Stimulated activated CD4-positive, alpha-beta T cell treated with anti-CD3 and anti-CD28 coated beads, Interleukin-4, amount 100 ng/mL, for 48 hours (primary cell): ENCODE results near the gene TBC1D21.
A peak's percentile ranks its signal among the peaks of the same experiment; 100 is the strongest.

Source experiments
- DNase-seq, 2 donors: peaks; one replicate each; pipeline ENCODE4 v3.0.0-alpha.2; 2020; ENCODE audit warnings: low read depth in 2 of 2

Gene TBC1D21

DNA sequence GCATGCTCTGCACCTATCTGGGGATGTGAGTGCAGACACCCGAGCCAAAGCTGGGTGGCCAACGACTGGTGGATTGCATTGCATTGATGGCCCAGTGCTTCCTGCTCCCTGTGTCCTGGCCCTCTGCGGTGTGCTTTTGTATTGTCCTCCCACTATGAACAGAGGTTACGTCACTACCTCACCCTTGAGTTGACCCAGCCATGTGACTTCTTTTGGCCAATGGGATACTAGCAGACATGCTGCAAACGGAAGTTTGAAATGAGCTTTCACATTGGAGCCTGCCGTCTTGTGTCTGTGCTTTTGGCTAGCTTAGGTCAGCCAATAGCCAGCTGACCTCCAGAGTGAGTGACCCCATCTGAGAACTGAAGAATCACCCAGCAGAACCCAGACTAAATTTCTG is 15.3 kb upstream of the TBC1D21 start:
- no peak for DNase-seq

DNA sequence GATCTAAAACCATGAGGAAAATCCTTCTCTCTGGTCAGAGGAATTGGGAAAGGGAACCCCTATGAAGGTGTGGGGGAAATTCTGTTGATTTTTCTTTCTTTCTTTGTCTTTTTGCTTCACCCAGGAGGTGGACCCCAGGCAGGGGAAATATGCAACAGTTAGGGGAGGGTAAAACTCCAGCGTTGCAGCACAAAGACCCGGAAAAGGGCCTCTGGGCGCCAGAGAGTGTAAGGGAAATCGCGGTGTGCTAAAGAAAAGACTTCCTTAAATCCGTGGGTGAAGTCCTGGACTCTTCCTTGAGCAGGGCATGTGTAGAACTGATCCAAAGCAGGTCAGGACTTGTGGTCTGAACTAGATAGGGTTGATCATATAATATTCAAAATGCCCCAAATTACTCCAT is 11.1 kb upstream of the TBC1D21 start:
- DNase-seq: no peak

DNA sequence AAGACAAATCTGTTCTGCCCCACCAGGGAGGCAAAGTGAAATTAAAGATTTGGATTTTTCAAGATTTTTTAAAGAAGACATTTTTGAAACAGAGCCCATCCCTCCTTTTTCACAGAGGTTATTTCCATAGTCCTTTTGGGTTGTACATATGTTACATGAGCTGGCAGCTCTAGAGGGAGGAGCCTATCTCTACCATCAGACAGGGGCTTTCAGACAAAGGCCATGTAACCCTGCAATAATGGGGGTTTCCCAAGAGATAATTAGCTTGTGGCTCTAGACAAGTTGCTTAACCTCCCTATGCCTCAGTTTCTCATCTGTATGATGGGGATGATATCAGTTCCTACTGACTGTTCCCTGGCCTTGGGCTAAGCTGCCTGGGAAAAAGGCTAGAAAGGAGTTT is 8.0 kb upstream of the TBC1D21 start:
- DNase-seq: no peak

DNA sequence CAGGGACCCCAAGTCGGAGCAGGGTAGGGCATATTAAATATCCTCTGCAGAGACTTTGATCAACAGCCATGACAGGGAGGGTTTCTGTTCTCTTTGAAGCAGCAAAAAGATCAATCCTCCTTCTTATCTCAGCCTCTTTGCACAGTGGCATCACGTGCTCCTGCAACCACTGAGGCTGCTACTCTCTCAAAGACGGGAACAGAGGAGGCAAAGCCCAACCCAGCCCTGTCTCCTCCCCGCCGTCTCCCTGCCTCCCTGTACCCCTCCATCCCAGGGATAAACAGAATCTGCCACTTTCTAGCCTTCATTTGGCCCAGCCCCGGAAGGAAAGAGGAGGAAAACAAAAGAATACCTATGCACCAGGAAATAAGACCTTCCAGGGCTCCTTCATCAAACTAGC is 7.5 kb upstream of the TBC1D21 start:
- DNase-seq: no peak

DNA sequence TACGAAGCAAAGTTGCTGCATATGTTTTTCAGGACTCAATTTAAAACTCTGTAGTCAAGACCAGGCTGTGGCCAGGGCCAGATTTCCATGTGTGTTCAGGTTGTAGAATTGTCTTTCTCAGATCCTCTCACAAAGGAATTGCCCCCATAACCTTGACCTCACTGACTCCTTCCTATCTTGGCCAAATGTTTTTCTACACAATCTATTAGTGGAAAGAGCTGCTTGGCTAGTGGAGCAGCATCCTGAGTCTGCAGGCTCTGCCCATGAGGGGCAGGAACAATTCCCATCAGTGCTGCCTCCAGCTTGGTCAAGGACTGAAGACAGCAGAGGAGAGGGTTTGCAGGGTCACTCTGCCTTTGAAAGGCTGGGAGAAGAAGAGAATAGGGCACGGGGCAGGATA is 6.9 kb upstream of the TBC1D21 start:
- DNase-seq: no peak

DNA sequence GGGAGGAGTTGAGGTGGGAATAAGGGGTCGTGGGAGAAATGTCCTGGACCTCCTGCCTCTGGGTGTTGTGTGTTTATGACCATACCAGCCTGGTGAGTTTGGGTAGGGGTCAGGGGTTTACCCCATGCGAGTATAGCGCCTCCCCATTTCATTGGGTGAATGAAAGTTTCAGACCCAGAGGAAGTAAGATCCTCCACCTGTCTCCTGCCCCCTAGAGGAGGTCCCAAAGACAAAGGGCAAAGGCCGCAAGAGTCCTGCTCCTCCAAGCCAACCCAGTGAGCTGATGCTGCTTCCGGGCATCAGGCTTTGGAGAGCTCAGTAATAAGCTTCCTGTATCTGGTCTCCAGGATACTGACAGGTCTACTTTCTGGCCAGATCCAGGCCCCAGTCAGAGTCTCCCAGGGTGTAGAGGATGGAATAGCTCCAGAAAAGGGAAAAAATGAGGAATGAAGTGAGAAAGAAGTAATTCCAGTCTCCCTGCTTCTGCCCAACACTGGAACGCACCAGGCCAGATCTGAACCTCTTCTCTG is 6.4 kb upstream of the TBC1D21 start:
- DNase-seq: no peak

DNA sequence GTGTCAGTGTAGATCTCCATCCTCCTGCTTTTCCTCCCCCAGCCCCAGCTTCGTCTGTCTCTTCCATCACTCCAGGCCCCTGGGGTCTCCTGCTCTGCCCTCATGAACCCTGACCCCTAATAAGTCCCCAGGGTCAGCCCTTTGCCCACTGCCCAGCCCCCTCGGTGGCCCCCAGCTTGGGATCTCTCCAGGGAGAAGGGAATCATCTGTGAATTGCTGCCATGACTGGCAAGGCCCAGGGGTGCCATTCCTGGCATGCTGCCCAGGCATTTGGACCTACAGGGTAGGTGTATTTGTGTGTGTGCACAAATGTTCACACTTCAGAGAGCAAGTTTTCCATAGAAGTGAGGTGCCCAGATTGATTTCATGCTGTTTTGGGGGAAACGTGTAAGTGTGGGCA is 5.9 kb upstream of the TBC1D21 start:
- DNase-seq: no peak

DNA sequence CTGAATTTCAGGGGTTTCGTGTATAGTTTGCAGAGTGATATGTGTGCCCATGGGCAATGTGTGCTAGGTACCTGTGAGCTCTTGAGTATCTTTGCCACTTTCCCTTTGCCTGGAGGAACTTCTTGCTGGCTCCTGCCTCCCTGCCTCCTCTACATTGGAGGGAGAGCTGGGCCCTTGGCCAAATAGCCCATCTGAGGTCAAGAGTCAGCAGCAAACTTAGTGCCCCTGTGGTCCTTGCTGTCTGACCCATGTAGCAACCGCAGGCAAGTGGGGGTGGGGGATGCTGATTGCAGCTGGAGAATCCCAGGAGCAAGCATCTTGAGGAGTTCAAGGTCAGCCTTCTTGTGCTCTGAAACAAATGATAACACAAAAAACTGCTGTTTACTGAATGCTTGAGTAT is 5.4 kb upstream of the TBC1D21 start:
- DNase-seq: no peak

DNA sequence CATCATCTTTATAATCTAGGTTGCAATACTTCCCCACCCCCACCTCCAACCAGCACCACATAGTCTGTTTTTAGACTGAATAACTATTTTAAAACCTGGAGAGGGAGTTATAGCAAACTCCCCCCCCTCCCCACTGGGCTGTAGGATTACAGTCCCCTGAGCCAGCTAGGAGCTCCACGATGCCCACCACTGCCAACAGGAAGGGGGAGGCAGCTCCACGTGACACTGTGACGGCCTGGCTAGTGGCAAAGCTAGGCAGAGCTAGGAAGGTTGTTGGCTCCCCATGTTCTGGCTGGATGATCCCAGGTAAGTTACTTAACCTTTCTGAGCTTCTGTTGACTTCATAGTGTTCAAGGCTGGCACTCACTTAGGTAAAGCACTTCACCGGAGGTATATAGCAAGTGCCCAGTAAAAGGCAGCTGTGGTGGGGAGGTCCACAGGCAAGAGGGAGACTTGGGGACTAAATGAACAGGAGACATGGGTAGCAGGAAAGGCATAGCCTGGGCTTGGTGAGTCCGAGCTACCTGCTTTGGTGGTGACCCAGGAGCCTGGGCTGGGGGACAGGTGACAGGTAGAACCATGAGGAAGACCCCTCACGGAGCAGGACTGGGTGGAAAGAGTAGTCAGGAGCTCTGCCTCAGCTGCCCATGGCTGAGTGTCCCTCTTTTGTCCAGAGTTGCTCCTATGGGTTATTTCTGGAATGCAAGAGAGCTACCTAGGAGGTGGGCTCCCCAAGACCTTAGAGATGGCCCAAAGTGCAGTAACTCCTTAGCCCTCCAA is 4.0 kb upstream of the TBC1D21 start:
- no peak for DNase-seq

DNA sequence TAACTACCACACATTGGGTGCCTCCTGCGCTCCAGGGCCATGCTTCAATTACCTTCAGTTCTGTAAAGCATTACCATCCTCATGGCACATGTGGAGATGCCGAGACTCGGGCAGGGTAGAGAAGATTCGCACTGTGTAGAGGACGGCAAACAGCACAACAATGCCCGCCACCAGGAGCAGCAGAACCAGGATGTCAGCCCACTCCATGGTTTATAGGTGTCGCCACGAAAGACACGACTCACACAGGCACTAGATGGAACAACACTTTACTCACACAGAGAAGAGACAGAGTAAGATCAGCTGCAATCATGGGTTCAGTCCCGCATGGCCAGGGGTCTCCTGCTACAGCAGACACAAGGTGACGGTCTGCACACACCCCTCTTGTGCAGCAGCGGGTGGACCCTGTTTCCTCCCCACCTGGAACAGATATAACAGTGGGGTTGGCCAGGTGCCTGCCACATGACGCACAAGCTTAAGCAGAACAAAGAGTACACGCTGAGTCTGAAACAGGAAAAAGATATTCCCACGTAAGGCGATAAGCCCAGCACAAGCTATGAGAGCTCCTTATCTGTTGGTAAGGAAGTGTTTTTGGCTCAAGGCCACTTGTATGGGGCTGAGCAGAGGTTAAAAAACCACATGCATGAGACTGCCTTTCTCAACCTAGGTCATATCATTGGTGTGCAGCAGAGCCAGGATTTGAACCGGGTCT is 2.5 kb upstream of the TBC1D21 start:
- no peak for DNase-seq

DNA sequence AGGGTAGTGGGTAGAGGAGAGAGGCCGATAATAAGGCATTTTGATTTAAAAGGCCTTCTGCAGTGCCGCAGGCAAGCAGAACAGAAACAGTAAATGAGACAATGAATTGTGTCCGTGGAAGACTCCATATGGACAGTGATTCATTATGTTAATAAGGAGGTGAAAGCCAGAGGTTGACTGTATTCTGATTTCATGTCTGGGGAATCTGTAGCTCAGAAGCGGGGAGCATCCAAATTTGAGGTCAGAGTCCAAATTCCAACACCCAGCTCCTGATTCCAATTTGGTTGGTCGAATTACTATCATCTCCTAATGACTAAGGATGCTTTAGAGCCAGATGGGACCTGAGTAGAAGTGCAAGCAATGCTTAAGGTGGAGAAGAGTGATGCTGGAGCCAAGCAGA is 1.0 kb upstream of the TBC1D21 start:
- no peak for DNase-seq

DNA sequence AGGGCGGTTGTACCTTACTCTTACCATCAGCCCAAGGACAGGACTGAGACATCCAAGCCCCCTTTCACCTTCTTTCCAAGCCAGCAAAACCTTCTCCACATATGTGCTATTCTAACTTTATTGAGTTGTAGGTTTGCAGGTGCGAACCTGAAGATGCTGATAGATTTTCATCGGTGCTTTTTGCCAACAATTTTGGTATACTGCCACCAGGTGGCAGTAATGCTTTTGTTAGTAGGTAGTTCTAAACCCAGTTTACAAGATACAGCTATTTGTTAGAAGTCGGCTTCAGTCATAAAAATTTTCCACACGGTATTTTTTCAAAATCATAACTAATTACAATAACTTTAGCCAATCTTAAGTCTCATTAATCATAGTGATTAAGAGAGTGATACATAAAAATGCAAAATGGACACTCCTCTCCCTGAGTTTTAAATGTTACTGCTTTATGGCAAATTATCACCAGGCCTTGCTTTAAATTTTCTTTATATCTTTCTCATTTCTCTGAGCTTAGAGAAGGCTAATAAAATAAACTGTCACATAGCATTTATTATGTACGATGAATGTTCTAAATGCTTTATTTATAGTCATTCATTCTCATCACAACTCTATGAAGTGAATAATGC is 636 bp downstream of the TBC1D21 start:
- DNase-seq: peak in 1 of 2 donors; percentile 21

DNA sequence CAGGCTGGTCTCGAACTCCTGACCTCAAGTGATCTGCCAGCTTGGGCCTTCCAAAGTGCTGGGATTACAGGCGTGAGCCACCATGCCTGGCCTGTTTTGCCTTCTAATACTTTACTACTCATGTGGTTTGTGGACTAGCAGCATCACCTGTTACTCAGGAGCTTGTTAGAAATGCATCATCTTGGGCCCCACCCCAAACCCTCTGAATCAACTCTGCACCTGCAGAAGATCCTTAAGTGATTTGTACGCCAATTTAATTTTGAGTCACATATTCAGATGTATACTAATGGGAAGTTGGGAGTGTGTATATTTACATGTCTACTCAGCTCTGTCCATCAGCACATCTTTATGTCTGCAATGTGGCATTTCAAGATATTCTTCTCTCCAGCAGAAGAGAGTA is 6.1 kb downstream of the TBC1D21 start:
- no peak for DNase-seq

DNA sequence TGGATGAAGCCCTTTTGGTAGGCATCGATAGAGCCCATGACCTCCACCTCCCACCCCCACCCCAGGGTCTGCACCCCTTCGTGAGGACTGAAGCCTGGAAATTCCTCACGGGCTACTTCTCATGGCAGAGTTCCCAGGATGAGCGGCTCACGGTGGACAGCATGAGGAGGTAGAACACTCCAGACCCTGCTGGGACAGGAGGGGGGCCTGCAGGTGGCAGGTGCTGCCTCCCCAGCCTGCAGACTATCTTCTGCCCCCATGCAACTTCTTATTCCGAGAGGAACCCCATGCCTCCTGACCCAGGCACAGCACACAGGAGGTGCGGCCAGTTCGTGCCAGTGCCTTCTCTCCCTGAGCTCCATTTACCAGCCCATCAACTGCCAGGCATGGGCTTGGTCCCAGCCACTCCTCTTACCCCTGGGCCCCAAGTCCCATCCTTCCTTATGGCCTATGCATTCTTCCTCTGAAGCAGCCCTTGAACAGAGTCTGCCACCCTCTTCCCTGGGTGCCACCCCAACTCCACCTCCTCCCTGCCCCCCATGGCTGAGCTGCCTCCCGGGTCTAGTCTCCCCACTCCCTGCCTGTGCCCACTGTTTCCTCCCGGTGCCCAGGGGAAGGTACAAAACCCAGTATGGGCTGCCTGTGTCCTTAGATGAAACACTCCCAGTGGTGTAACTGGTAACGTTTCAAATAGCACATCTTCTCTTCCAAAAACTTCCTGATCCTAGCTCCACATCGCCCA is 8.4 kb downstream of the TBC1D21 start:
- no peak for DNase-seq

DNA sequence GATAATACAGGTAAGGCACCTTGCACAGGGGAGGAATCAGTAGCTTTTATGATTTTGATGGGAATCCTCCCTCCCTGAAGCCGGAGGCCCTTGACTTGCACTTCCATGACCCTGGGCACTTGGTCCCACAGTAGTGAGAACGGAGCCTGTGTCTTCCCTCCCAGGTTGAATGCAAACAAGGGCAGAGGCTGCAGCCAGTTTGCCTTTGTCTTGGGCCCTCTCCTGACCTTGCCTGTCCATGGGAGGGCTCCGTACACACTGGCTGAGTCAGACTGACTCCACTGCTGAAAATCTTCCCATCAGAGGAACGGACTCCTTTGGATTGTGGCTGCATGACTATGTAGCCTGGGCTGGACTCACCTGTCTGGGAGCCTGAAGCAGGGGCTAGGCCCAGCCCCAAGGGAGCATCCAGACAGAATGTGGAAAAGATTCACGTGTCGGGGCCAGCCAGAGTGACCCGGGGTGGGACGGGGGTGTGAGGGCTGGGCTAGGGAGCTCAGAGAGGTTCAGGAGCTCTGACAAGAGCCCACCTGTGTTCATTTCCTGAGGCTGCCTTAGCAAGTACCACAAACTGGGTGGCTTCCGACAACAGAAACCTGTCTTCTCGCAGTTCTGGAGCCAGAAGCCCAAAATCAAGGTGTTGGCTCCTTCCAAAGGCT is 9.5 kb downstream of the TBC1D21 start:
- no peak for DNase-seq

DNA sequence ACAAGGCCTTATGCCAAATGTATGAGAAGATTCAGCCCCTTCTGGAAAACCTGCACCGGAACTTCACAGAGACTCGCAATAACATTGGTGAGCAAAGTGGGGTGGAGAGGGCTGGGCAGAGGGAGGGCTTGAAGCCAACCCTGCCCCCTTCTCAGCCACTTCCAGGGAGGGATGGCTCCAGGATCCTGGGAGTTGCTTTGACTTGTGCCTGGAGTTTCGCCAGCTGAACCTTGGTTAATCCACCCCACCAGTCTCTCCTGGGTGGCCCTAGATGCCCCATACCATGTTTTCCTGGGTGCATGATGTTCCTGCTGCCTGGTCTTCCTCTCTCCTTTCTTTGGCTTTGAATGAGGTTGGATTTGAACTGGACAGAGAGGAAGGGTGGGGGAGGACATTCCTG is 10.8 kb downstream of the TBC1D21 start:
- DNase-seq: no peak

DNA sequence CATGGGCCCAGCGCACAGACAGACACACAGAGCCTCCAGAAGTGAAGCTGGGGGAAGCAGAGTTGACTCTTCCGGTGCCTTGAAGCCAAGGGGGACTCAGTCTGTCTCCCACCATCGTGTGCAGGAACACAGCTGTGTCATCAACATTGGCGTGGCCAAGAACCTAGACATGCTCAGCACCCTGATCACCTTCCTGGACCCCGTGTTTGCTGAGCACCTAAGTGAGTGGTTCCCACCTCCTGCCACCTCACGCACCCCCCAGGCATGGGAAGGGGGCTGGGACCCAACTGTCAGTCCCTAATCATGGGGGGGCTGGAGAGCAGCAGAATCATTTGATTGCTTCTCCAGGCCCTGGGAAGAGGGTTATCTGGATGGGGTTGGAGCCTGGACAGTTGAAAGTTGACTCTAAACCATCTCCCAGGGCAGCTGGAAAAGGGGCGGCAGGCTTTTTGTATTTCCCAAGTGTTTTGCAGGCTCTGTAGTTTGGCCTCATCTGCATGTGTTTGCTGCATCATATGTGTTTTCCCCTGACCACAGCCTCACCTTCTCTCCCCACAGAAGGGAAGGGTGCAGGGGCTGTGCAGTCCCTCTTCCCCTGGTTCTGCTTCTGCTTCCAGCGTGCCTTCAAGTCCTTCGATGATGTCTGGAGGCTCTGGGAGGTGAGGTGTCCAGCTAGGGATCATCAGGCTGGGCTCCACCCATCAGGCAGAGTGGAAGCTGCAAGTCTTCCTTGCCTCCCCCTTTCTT is 12.8 kb downstream of the TBC1D21 start:
- no peak for DNase-seq

DNA sequence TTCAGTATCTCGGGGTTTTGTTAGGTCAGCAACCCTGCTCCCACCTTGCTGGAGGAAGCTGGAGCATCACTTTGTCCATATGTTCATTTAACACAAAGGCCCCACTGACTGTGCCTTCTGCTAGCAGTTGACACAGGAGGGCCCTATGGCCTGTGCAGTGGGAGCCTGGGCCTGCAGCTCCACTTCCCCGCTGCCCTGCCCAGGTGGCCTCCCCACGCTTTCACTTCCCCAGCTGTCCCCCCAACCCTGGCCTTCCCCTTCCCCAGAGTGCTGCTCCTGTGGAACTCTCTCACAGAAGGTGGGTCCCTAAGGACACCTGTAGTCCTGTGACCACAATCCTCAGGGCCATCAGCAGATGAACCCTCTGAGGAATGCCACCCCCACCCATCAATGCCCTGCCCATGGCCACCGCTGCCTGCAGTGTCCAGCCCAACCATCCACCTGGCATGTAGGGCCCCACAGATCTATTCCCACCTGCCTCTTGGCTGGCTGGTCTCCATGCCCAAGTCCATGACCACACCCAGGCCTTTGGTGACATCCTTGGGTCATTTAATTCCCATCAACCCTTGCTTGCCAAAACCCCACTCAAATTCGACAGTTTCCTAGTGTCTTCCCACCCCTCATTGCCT is 13.5 kb downstream of the TBC1D21 start:
- no peak for DNase-seq

DNA sequence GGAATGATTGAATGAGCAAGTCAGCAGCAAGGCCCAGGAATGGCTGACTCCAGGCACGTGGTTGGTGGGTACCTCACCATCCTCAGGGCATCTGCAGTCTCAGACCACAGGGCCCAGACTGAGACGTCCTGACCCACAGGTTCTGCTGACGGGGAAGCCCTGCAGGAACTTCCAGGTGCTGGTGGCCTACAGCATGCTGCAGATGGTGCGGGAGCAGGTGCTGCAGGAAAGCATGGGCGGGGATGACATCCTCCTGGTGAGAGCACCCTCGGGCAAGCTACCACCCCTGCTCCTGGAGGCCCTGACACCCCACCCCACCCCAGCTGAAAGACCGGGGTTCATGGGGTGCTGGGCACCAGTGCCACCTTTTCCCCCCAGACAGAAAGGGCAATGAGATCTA is 14.1 kb downstream of the TBC1D21 start:
- DNase-seq: no peak
